LNCaP clone FGC (cell line): ENCODE results near the gene ARFIP1.

Source experiments
- DNase-seq: peaks from one replicate; pipeline ENCODE4 v3.0.0-alpha.2; 2011; ENCODE audit warnings: low read depth
- H3K4me3 ChIP-seq: 2 replicates; pipeline ENCODE4 v1.5.1; 2011; ENCODE audit warnings: mild to moderate bottlenecking, low read depth, low read length, control low read depth
- TF ChIP-seq, protein P1 (sequence below): IDR thresholded peaks from 2 replicates; pipeline ENCODE4 v1.5.1; 2012; ENCODE audit warnings: mild to moderate bottlenecking; ENCODE audit not compliant: control insufficient read depth, insufficient read depth; ENCODE audit errors: extremely low read depth

Gene ARFIP1, protein sequence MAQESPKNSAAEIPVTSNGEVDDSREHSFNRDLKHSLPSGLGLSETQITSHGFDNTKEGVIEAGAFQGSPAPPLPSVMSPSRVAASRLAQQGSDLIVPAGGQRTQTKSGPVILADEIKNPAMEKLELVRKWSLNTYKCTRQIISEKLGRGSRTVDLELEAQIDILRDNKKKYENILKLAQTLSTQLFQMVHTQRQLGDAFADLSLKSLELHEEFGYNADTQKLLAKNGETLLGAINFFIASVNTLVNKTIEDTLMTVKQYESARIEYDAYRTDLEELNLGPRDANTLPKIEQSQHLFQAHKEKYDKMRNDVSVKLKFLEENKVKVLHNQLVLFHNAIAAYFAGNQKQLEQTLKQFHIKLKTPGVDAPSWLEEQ

GRCh38 chr4:152779513-152780266 lies at the start of gene ARFIP1, which contains the start of gene TIGD4:
Gene ARFIP1 (plus strand): TSS chr4:152779954. CDS start chr4:152829634, 49,680 bp downstream.
Gene TIGD4 (minus strand): TSS chr4:152779730. CDS start chr4:152771004, 8,726 bp downstream.
- TF ChIP-seq, protein P1, sequence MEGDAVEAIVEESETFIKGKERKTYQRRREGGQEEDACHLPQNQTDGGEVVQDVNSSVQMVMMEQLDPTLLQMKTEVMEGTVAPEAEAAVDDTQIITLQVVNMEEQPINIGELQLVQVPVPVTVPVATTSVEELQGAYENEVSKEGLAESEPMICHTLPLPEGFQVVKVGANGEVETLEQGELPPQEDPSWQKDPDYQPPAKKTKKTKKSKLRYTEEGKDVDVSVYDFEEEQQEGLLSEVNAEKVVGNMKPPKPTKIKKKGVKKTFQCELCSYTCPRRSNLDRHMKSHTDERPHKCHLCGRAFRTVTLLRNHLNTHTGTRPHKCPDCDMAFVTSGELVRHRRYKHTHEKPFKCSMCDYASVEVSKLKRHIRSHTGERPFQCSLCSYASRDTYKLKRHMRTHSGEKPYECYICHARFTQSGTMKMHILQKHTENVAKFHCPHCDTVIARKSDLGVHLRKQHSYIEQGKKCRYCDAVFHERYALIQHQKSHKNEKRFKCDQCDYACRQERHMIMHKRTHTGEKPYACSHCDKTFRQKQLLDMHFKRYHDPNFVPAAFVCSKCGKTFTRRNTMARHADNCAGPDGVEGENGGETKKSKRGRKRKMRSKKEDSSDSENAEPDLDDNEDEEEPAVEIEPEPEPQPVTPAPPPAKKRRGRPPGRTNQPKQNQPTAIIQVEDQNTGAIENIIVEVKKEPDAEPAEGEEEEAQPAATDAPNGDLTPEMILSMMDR, result peak; percentile 54
- DNase-seq, result peak; percentile 97
- peak within 1 kb of the TSS; percentile 85 for H3K4me3 ChIP-seq

DNA sequence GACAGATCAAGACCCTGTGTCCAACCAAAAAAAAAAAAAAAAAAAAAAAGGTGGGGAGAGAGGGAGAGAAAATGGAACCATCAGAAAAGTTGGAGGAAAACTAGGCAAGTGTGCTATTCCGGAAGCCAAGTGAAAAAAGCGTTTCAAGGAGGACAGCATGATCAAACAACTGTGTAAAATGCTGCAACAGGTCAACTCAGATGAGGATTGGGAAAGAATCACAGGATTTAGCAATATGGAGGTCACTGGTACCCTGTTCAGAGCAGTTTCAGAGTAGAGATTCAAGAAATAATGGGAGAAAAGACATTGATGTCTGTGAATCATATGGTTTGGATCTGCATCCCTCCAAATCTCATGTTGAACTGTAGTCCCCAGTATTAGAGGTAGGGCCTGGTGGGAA lies 47.8 kb upstream of the ARFIP1 start:
- DNase-seq, result no peak
- no peak overlapping the region for H3K4me3 ChIP-seq
- TF ChIP-seq, protein P1, result no peak

DNA sequence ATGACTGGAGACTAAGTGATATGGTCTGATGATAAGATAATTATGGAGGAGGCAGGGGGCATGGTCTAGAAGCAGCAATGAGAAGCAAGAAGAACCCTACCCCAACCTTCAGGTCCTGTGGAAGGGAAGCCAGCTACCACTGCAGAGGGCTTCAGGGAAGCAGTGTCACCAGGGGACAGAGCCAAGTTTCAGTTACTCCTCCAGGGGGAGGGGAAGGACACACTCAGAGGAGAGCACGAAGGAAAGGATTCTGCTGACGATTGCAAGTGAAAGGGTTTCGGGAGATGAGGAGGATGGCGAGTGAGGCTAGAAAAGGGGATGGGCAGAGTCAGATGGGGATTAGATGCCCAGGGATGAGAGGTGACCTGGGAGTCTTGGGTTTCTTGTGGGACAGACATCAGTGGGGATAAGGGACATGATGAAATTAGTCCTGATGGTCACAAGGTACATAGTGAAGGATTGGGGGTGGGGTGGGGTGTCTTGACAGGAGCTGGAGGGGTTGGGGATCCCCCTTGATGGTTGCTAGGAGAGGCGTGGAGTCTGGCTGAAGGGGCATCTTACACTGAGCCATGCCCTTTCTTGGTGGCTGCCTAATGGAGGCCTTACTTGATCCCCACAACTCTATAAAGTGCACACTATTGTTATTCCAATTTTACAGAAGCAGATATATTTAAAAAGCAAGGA lies 45.6 kb upstream of the ARFIP1 start:
- TF ChIP-seq, protein P1, result no peak
- no peak for DNase-seq
- no peak overlapping the region for H3K4me3 ChIP-seq

- TF ChIP-seq, protein P1, result no peak
- no peak for DNase-seq
- H3K4me3 ChIP-seq, result no peak overlapping the region
Observed at GRCh38 chr4:152734699-152735050, 45.1 kb upstream of the ARFIP1 start.

DNA sequence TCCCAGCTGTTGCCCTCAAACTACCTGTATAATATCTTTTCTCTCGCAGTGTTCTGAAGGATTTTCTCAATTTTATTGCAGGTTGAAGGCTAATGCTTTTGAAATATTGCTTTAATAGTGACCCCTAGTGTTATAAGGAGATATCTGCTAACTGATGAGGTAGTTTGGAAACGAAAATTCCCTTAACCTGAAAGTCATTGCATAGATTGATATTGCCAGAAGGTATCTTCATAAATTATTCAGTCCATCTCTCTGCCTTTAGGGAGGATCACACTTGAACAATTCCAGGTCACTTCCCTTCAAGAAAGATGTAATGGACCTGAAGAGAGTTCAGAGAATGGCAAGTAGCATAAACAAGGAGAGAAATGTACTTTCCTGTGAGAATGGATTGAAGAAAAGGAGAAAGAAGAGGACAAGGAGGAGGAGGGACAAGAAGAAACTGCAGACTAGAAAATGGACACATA lies 44.3 kb upstream of the ARFIP1 start:
- TF ChIP-seq, protein P1, result peak; percentile 55
- no peak overlapping the region for H3K4me3 ChIP-seq
- DNase-seq, result no peak

- TF ChIP-seq, protein P1, result no peak
Observed at GRCh38 chr4:152735906-152736305, 43.8 kb upstream of the ARFIP1 start.

More at GRCh38 chr4:152735906-152736305, 43.8 kb upstream of the ARFIP1 start:
- H3K4me3 ChIP-seq, result no peak overlapping the region
- DNase-seq, result no peak
